ENCODE results near the gene LCE1B. TPM values are rescaled to one million over a fixed set of nuclear protein-coding genes. Genes with fewer than 3 reads are reported as not detected.

Gene LCE1B
- total and polyA plus RNA-seq, 9 donors: not detected

DNA sequence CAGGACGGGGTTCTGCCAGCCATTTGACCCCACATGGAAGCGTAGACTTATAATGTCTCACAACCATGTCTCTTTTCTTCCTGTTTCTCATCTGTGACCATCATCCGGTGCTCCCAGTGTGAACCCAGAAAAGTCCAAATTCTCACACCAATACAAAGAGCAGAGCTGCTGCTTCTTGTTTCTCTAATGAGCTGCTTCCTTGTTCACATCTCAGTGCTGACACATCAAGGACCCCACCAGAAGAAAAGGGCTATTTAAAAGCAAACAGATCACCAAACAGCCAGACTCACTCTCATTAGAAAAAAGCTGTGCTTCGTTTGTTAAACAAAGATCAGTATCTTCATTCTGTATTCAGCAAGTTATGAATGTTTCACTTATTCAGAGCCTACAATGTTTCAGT lies 16.1 kb upstream of the LCE1B start:
- no peaks in the 10 kb centered on the region for H3K36me3 ChIP-seq
- no peak overlapping the region for H3K4me3 ChIP-seq
- H3K4me1 ChIP-seq (ENCODE audit: insufficient read depth): no peaks in the 10 kb centered on the region
- H3K27me3 ChIP-seq: no peaks in the 10 kb centered on the region
- no peak overlapping the region for H3K27ac ChIP-seq
- H3K9me3 ChIP-seq: no peaks in the 10 kb centered on the region
- intact Hi-C loops (cut with DNase I): no loop called here
- TF ChIP-seq, protein P1, sequence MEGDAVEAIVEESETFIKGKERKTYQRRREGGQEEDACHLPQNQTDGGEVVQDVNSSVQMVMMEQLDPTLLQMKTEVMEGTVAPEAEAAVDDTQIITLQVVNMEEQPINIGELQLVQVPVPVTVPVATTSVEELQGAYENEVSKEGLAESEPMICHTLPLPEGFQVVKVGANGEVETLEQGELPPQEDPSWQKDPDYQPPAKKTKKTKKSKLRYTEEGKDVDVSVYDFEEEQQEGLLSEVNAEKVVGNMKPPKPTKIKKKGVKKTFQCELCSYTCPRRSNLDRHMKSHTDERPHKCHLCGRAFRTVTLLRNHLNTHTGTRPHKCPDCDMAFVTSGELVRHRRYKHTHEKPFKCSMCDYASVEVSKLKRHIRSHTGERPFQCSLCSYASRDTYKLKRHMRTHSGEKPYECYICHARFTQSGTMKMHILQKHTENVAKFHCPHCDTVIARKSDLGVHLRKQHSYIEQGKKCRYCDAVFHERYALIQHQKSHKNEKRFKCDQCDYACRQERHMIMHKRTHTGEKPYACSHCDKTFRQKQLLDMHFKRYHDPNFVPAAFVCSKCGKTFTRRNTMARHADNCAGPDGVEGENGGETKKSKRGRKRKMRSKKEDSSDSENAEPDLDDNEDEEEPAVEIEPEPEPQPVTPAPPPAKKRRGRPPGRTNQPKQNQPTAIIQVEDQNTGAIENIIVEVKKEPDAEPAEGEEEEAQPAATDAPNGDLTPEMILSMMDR (IDR thresholded peaks at IDR 0.05): no peak
- TF ChIP-seq POLR2A (IDR thresholded peaks at IDR 0.05) (no peak), EP300 (IDR thresholded peaks at IDR 0.05) (no peak)
- no peak for DNase-seq
- 56 to 66% (median 64%) methylated on average over 4 of the region's 4 CpGs for WGBS, 3 donors

GRCh38 chr1:152796421-152796820 lies 15.3 kb upstream of the LCE1B start, which contains the start of gene LCE1D:
TSS of gene LCE1D (plus strand) at chr1:152796721. CDS start at chr1:152797795, 1,074 bp downstream.
- Histone ChIP-seq H3K4me3 (no peak within 1 kb of the TSS), H3K27me3 (no peaks in the 10 kb centered on the region), H3K9me3 (no peaks in the 10 kb centered on the region), H3K4me1 (ENCODE audit: insufficient read depth) (no peaks in the 10 kb centered on the region), H3K27ac (no peak within 1 kb of the TSS), H3K36me3 (no peaks in the 10 kb centered on the region)
- TF ChIP-seq, protein P1 (IDR thresholded peaks at IDR 0.05): no peak
- TF ChIP-seq EP300 (IDR thresholded peaks at IDR 0.05) (no peak), POLR2A (IDR thresholded peaks at IDR 0.05) (no peak)
- WGBS, 3 donors: 60 to 68% (median 61%) methylated on average over 3 of the region's 3 CpGs
- intact Hi-C loops (cut with DNase I): no loop called here
- no peak for DNase-seq

DNA sequence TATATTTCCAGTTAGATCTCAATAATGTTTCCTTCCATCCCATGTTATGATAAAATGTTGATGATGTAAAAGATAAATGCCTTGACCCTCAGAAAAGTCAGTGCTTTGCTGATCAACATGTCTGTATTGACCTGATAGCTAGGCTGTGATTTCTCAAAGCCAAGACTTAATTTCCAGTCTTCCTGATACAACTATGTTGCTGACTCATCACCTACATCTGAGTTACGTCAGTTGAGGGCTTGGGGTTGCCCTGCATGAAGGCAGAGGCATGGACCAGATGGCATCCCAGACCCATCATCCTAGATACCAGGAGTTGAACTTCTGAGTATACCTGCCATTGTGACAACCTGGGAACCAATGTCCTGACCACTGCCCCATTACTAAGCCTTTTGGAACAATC lies 10.4 kb upstream of the LCE1B start:
- TF ChIP-seq POLR2A (IDR thresholded peaks at IDR 0.05) (no peak), EP300 (IDR thresholded peaks at IDR 0.05) (no peak)
- TF ChIP-seq, protein P1 (IDR thresholded peaks at IDR 0.05): no peak
- 47 to 81% (median 61%) methylated on average over 1 of the region's 1 CpG for WGBS, 3 donors
- no peaks in the 10 kb centered on the region for H3K27me3 ChIP-seq
- DNase-seq: no peak
- no peaks in the 10 kb centered on the region for H3K36me3 ChIP-seq
- no peak overlapping the region for H3K27ac ChIP-seq
- intact Hi-C loops (cut with DNase I): no loop called here
- H3K4me3 ChIP-seq: no peak overlapping the region
- no peaks in the 10 kb centered on the region for H3K4me1 ChIP-seq (ENCODE audit: insufficient read depth)
- H3K9me3 ChIP-seq: no peaks in the 10 kb centered on the region

GRCh38 chr1:152806576-152806975 lies 5.2 kb upstream of the LCE1B start, which contains the start of gene LCE1C:
TSS of gene LCE1C (minus strand) at chr1:152806651. CDS start at chr1:152805478, 1,173 bp downstream.
- H3K27me3 ChIP-seq: no peaks in the 10 kb centered on the region
- no peaks in the 10 kb centered on the region for H3K9me3 ChIP-seq
- no peaks in the 10 kb centered on the region for H3K4me1 ChIP-seq (ENCODE audit: insufficient read depth)
- 50 to 69% (median 60%) methylated on average over 3 of the region's 3 CpGs for WGBS, 3 donors
- TF ChIP-seq EP300 (IDR thresholded peaks at IDR 0.05) (no peak), POLR2A (IDR thresholded peaks at IDR 0.05) (no peak)
- TF ChIP-seq, protein P1 (IDR thresholded peaks at IDR 0.05): no peak
- DNase-seq: no peak
- intact Hi-C loops (cut with DNase I): no loop called here
- H3K4me3 ChIP-seq: no peak within 1 kb of the TSS
- H3K27ac ChIP-seq: no peak within 1 kb of the TSS
- H3K36me3 ChIP-seq: no peaks in the 10 kb centered on the region

Data from ovary (tissue), 9 donors.